Metanephros (tissue), 2 donors: ENCODE data around the gene ERAP2. TPM values are rescaled to one million over a fixed set of nuclear protein-coding genes. Genes with fewer than 3 reads are reported as not detected.

ENCODE experiments used
- small RNA-seq: library from RNA; depleted of rRNA; stranded (forward); fragments of <200 nt; gene quantifications from one replicate; pipeline ENCODE3, GENCODE V24; 2014; ENCODE audit warnings: low replicate concordance
- total RNA-seq: library from RNA; depleted of rRNA; stranded (reverse); fragments of >200 nt; gene quantifications from one replicate; pipeline ENCODE4 v1.2.3, GENCODE V29; 2014

Gene ERAP2
- total RNA-seq: 5.0 TPM

GRCh38 chr5:96876292-96876850, at the start of gene ERAP2:
Gene ERAP2 (plus strand): TSS chr5:96876500. CDS start chr5:96879686, 3,186 bp downstream.

GRCh38 chr5:96935559-96936430, 59.5 kb downstream of the ERAP2 start, which contains the start of gene LNPEP:
Gene LNPEP (plus strand): TSS chr5:96936080. CDS start chr5:96936156, 76 bp downstream.

Small RNAs within 50 kb of the gene (small RNA-seq; reads per million reads assigned to genes)
- gene RF00019: not detected

Other genes with a start within 250 kb of the ERAP2 start
- 79.4 TPM for gene CAST, start 214.1 kb upstream of the ERAP2 start, total RNA-seq
- gene ERAP1, start 68.6 kb upstream of the ERAP2 start, total RNA-seq: 44.5 TPM
- gene LNPEP, start 59.6 kb downstream of the ERAP2 start, total RNA-seq: 65.3 TPM